CD14-positive monocyte (primary cell): ENCODE data around the gene CEP72. TPM values are rescaled to one million over a fixed set of nuclear protein-coding genes. Genes with fewer than 3 reads are reported as not detected.

Source experiments
- DNase-seq, 3 donors: peaks; one replicate each; pipeline ENCODE4 v3.0.0-alpha.2; 2011 to 2022
- H2AFZ ChIP-seq: 2 replicates; pipeline ENCODE4 v1.6.0; 2012; ENCODE audit warnings: mild to moderate bottlenecking, low read depth, low read length, inconsistent platforms; ENCODE audit not compliant: insufficient read depth, poor library complexity, severe bottlenecking
- H3K27ac ChIP-seq, 2 donors: 1 replicate in 1 of 2; 2 replicates in 1 of 2; pipeline ENCODE4 v1.5.1; 2012 to 2013; ENCODE audit warnings: low read length in 2 of 2, control low read depth in 1 of 2, inconsistent platforms in 1 of 2, low read depth in 1 of 2, mild to moderate bottlenecking in 1 of 2
- H3K27me3 ChIP-seq, 2 donors: one replicate each; pipeline versions ENCODE4 v1.6.0 to v1.6.1; 2011 to 2013; ENCODE audit warnings: low read length in 2 of 2; ENCODE audit not compliant: control insufficient read depth in 2 of 2, insufficient read depth in 2 of 2
- H3K36me3 ChIP-seq, 2 donors: replicated peaks in 1 of 2; 1 replicate in 1 of 2; 2 replicates in 1 of 2; pipeline versions ENCODE4 v1.5.1 to v1.6.1; 2012 to 2013; ENCODE audit warnings: low read length in 2 of 2, control low read depth in 1 of 2, inconsistent platforms in 1 of 2, mild to moderate bottlenecking in 1 of 2; ENCODE audit not compliant: insufficient read depth in 2 of 2, control insufficient read depth in 1 of 2
- H3K4me1 ChIP-seq, 2 donors: 1 replicate in 1 of 2; 2 replicates in 1 of 2; pipeline versions ENCODE4 v1.5.1 to v1.6.1; 2012 to 2013; ENCODE audit warnings: low read length in 2 of 2, control low read depth in 1 of 2, inconsistent platforms in 1 of 2, mild to moderate bottlenecking in 1 of 2, moderate library complexity in 1 of 2; ENCODE audit not compliant: insufficient read depth in 2 of 2, control insufficient read depth in 1 of 2
- H3K4me2 ChIP-seq: replicated peaks from 2 replicates; pipeline ENCODE3; 2012; ENCODE audit warnings: low read length, moderate library complexity, mild to moderate bottlenecking; ENCODE audit not compliant: poor library complexity, severe bottlenecking; ENCODE audit errors: extremely low read depth
- H3K4me3 ChIP-seq, 3 experiments: fragments of 200-600 bp in 1 of 3; sonication (generic) in 1 of 3; replicated peaks in 1 of 3; 1 replicate in 2 of 3; 2 replicates in 1 of 3; pipeline ENCODE4 v1.5.1; 2011 to 2013; ENCODE audit warnings: low read length in 3 of 3, mild to moderate bottlenecking in 3 of 3, control low read depth in 2 of 3, low read depth in 2 of 3, inconsistent platforms in 1 of 3, moderate library complexity in 1 of 3
- H3K79me2 ChIP-seq: 2 replicates; pipeline ENCODE4 v1.6.0; 2012; ENCODE audit warnings: mild to moderate bottlenecking, control low read depth, inconsistent platforms, low read length, moderate library complexity; ENCODE audit not compliant: insufficient read depth
- H3K9ac ChIP-seq: 2 replicates; pipeline ENCODE4 v1.6.0; 2017; ENCODE audit warnings: low read length, mild to moderate bottlenecking; ENCODE audit not compliant: insufficient read depth, poor library complexity, severe bottlenecking
- H3K9me3 ChIP-seq, 2 donors: replicated peaks in 1 of 2; 1 replicate in 1 of 2; 2 replicates in 1 of 2; pipeline versions ENCODE4 v1.5.1 to v1.6.1; 2012 to 2013; ENCODE audit warnings: low read length in 2 of 2, control low read depth in 1 of 2; ENCODE audit not compliant: control insufficient read depth in 1 of 2, insufficient read depth in 1 of 2
- H4K20me1 ChIP-seq: 2 replicates; pipeline ENCODE4 v1.6.0; 2012; ENCODE audit warnings: mild to moderate bottlenecking, low read length, control low read depth, moderate library complexity; ENCODE audit not compliant: insufficient read depth
- H3K27ac Mint-ChIP-seq, 7 donors: one replicate each; pipeline ENCODE4 v1.8.0; 2020; ENCODE audit warnings: mild to moderate bottlenecking in 7 of 7, mixed read lengths in 7 of 7, moderate library complexity in 6 of 7, inconsistent platforms in 2 of 7
- H3K27me3 Mint-ChIP-seq, 3 donors: one replicate each; pipeline ENCODE4 v1.8.0; 2021 to 2022; ENCODE audit warnings: low read depth in 3 of 3, mild to moderate bottlenecking in 3 of 3, mixed read lengths in 3 of 3, moderate library complexity in 3 of 3, inconsistent platforms in 1 of 3
- H3K36me3 Mint-ChIP-seq, 2 donors: one replicate each; pipeline ENCODE4 v1.8.0; 2020; ENCODE audit warnings: mixed read lengths in 2 of 2, inconsistent platforms in 1 of 2, mild to moderate bottlenecking in 1 of 2
- H3K4me1 Mint-ChIP-seq: one replicate; pipeline ENCODE4 v1.8.0; 2020; ENCODE audit warnings: mild to moderate bottlenecking, mixed read lengths
- H3K4me3 Mint-ChIP-seq, 2 donors: one replicate each; pipeline ENCODE4 v1.8.0; 2020; ENCODE audit warnings: mild to moderate bottlenecking in 2 of 2, mixed read lengths in 2 of 2, moderate library complexity in 1 of 2
- H3K9me3 Mint-ChIP-seq, 7 donors: one replicate each; pipeline ENCODE4 v1.8.0; 2020 to 2022; ENCODE audit warnings: mixed read lengths in 7 of 7, mild to moderate bottlenecking in 6 of 7, moderate library complexity in 6 of 7, inconsistent platforms in 2 of 7
- CTCF ChIP-seq: fragments of 200-600 bp; IDR thresholded peaks from one replicate; pipeline ENCODE4 v1.8.0; 2022; ENCODE audit warnings: antibody characterized with exemption, mild to moderate bottlenecking
- WGBS: methylation state at CpG from one replicate; pipeline ENCODE4 v1.1.5; 2013; ENCODE audit warnings: missing lambda C conversion rate; ENCODE audit not compliant: insufficient coverage; 5-methylcytosine and 5-hydroxymethylcytosine counted together
- intact Hi-C, 2 donors: fragments of 100-400 bp; cut with micrococcal nuclease; formaldehyde crosslinking; loops; one replicate each; pipeline versions ENCODE4 v1.15.0 to v1.15.1; 2023
- polyA plus RNA-seq, 3 donors: library from polyadenylated mRNA; depleted of rRNA in 1 of 3; unstranded in 2 of 3; stranded (reverse) in 1 of 3; fragments of 300-500 nt in 2 of 3; fragments of >200 nt in 1 of 3; fragmentation: Illumina TruSeq in 2 of 3; gene quantifications; 1 replicate in 2 of 3; 2 replicates in 1 of 3; pipeline ENCODE4 v1.2.3, GENCODE V29; 2012 to 2021

CEP72 gene
- polyA plus RNA-seq, 3 donors: 0.13 to 2.1 (median 0.24) TPM

GRCh38 chr5:661891-662750 lies 50.0 kb downstream of the CEP72 start:
- peaks cover 3 to 33% (median 12%) of the 10 kb centered on the region in 7 donors for H3K9me3 Mint-ChIP-seq
- intact Hi-C loops: loop anchor here in 1 of 2 donors (10.0 kb wide), 1 partner anchor 243 kb away; no protein-coding TSS in a partner anchor
- Histone ChIP-seq H4K20me1 (no peaks in the 10 kb centered on the region), H3K4me1 (no peaks in the 10 kb centered on the region), H2AFZ (no peak overlapping the region), H3K79me2 (no peaks in the 10 kb centered on the region), H3K4me2 (no peak overlapping the region), H3K9me3 (peaks cover 6 to 9% of the 10 kb centered on the region in 2 donors), H3K36me3 (peaks cover 8 to 44% of the 10 kb centered on the region in 2 donors), H3K27me3 (no peaks in the 10 kb centered on the region), H3K27ac (no peak overlapping the region), H3K4me3 (no peak overlapping the region), H3K9ac (no peak overlapping the region)
- WGBS: 98% methylated on average over 52 of the region's 53 CpGs
- peaks cover 0 to 1% (median 0%) of the 10 kb centered on the region in 3 donors for H3K27me3 Mint-ChIP-seq
- no peak for TF ChIP-seq CTCF
- no peak overlapping the region for H3K4me3 Mint-ChIP-seq
- H3K36me3 Mint-ChIP-seq: peaks cover 36 to 58% of the 10 kb centered on the region in 2 donors
- no peak overlapping the region for H3K27ac Mint-ChIP-seq
- no peaks in the 10 kb centered on the region for H3K4me1 Mint-ChIP-seq
- DNase-seq: no peak

GRCh38 chr5:662751-663435 lies 50.8 kb downstream of the CEP72 start:
- DNase-seq: no peak
- Mint-ChIP-seq H3K27me3 (peaks cover 0 to 1% (median 0%) of the 10 kb centered on the region in 3 donors), H3K27ac (peak overlapping the region in 2 of 7 donors; percentile 13 to 14), H3K4me3 (no peak overlapping the region), H3K36me3 (peaks cover 36 to 58% of the 10 kb centered on the region in 2 donors), H3K4me1 (no peaks in the 10 kb centered on the region), H3K9me3 (peaks cover 0 to 30% (median 8%) of the 10 kb centered on the region in 7 donors)
- Histone ChIP-seq H2AFZ (no peak overlapping the region), H3K27me3 (no peaks in the 10 kb centered on the region), H3K36me3 (peaks cover 4 to 37% of the 10 kb centered on the region in 2 donors), H3K4me1 (no peaks in the 10 kb centered on the region), H3K4me3 (no peak overlapping the region), H4K20me1 (no peaks in the 10 kb centered on the region), H3K4me2 (no peak overlapping the region), H3K79me2 (no peaks in the 10 kb centered on the region), H3K27ac (no peak overlapping the region), H3K9ac (no peak overlapping the region), H3K9me3 (peaks cover 6 to 9% of the 10 kb centered on the region in 2 donors)
- TF ChIP-seq CTCF: no peak
- intact Hi-C loops: loop anchor here in 1 of 2 donors (10.0 kb wide), 1 partner anchor 242 kb away; no protein-coding TSS in a partner anchor
- WGBS: 95% methylated on average over 55 of the region's 56 CpGs
